Anterior cingulate cortex (tissue), 58 donors: ENCODE measurements around the gene SERPINB7.
"Not testable (repeated sequence)": the region's sequence is repeated elsewhere in the genome, so short reads cannot be mapped to it uniquely, and the experiment has no call there.

Experiments used
- DNase-seq, 58 donors: peaks; one replicate each; lab custom pipeline; 2025; lab: John Stamatoyannopoulos, UW

Gene SERPINB7

GRCh38 chr18:63775166-63775730, at the start of gene SERPINB7:
SERPINB7 (plus strand) TSS chr18:63775418; CDS start chr18:63782373, 6,955 bp downstream.
- DNase-seq, result no peak

- no peak for DNase-seq
Observed at GRCh38 chr18:63725682-63726480, 49.3 kb upstream of the SERPINB7 start.

GRCh38 chr18:63730773-63731172, 44.4 kb upstream of the SERPINB7 start:
- DNase-seq, result peak in 1 of 58 donors; percentile 4

- DNase-seq, result no peak
Observed at GRCh38 chr18:63731215-63731614, 44.0 kb upstream of the SERPINB7 start.

- no peak for DNase-seq
Observed at GRCh38 chr18:63736876-63737275, 38.3 kb upstream of the SERPINB7 start.

GRCh38 chr18:63741769-63742168, 33.4 kb upstream of the SERPINB7 start:
- no peak for DNase-seq

GRCh38 chr18:63747006-63747405, 28.2 kb upstream of the SERPINB7 start:
- no peak for DNase-seq

GRCh38 chr18:63749489-63749888, 25.7 kb upstream of the SERPINB7 start:
- DNase-seq, result no peak

GRCh38 chr18:63752636-63753035, 22.6 kb upstream of the SERPINB7 start:
- no peak for DNase-seq

GRCh38 chr18:63753676-63754075, 21.5 kb upstream of the SERPINB7 start:
- DNase-seq, result no peak

GRCh38 chr18:63757541-63757940, 17.7 kb upstream of the SERPINB7 start:
- no peak for DNase-seq

GRCh38 chr18:63758615-63759240, 16.5 kb upstream of the SERPINB7 start:
- DNase-seq, result no peak

- not testable (repeated sequence) for DNase-seq
Observed at GRCh38 chr18:63759786-63760185, 15.4 kb upstream of the SERPINB7 start.

GRCh38 chr18:63762518-63762917, 12.7 kb upstream of the SERPINB7 start:
- DNase-seq, result no peak

GRCh38 chr18:63763831-63764600, 11.2 kb upstream of the SERPINB7 start:
- DNase-seq, result no peak

GRCh38 chr18:63765837-63766236, 9.4 kb upstream of the SERPINB7 start:
- no peak for DNase-seq

- no peak for DNase-seq
Observed at GRCh38 chr18:63773551-63773950, 1.7 kb upstream of the SERPINB7 start.

- DNase-seq, result no peak
Observed at GRCh38 chr18:63774511-63774910, 707 bp upstream of the SERPINB7 start.

GRCh38 chr18:63779386-63779785, 4.2 kb downstream of the SERPINB7 start:
- DNase-seq, result no peak

- DNase-seq, result no peak
Observed at GRCh38 chr18:63783394-63783793, 8.2 kb downstream of the SERPINB7 start.
